HG03135 (cell line): ENCODE data around the gene DNALI1.
"Not testable (repeated sequence)": the region's sequence is repeated elsewhere in the genome, so short reads cannot be mapped to it uniquely, and the experiment has no call there.

ENCODE experiments used
- ATAC-seq: cut with Tn5 transposase; IDR thresholded peaks from one replicate; pipeline ENCODE4 v1.9.1; 2021; ENCODE audit warnings: mild to moderate bottlenecking, moderate library complexity; ENCODE audit not compliant: unreplicated experiment

The DNALI1 gene

GRCh38 chr1:37553927-37554808 is 2.6 kb upstream of the DNALI1 start, which contains the start of gene SNIP1:
Gene SNIP1 (minus strand): TSS chr1:37554293. CDS start chr1:37554229, 64 bp downstream.
- ATAC-seq = peak; percentile 81

- no peak for ATAC-seq
These were observed 662 bp downstream of the DNALI1 start for GRCh38 chr1:37557402-37557801.

- no peak for ATAC-seq
These were observed 1.7 kb downstream of the DNALI1 start for GRCh38 chr1:37558411-37558810.

DNA sequence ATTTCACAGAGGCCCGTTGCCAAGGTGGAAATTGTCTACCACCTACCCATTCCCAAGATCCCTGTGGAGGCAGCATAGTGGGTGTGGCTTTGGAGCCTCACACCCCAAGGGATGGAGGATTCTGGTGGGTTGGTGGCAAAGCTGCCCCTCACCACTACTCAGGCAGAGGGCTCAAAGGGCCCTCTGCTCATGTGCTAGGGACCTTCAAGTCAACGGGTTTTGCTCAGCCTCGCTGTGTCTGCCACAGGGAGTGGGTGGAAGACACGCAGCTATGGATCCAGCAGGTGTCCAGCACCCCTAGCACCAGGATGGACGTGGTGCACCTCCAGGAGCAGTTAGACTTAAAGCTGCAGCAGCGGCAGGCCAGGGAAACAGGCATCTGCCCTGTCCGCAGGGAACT is 2.3 kb downstream of the DNALI1 start:
- no peak for ATAC-seq

DNA sequence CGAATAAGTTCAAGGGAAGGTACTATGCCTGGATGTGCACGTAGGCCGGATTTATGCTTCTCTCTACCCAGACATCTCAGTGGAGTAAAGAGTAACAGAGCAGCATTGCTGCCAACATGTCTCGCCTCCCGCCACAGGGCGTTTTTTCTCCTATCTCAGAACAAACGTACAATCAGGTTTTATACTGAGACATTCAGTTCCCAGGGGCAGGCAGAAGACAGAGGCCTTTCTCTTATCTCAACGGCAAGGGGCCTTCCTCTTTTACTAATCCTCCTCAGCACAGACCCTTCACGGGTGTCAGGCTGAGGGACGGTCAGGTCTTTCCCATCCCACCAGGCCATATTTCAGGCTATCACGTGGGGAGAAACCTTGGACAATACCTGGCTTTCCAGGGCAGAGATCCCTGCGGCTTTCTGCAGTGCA is 3.2 kb downstream of the DNALI1 start:
- ATAC-seq = not testable (repeated sequence)

DNA sequence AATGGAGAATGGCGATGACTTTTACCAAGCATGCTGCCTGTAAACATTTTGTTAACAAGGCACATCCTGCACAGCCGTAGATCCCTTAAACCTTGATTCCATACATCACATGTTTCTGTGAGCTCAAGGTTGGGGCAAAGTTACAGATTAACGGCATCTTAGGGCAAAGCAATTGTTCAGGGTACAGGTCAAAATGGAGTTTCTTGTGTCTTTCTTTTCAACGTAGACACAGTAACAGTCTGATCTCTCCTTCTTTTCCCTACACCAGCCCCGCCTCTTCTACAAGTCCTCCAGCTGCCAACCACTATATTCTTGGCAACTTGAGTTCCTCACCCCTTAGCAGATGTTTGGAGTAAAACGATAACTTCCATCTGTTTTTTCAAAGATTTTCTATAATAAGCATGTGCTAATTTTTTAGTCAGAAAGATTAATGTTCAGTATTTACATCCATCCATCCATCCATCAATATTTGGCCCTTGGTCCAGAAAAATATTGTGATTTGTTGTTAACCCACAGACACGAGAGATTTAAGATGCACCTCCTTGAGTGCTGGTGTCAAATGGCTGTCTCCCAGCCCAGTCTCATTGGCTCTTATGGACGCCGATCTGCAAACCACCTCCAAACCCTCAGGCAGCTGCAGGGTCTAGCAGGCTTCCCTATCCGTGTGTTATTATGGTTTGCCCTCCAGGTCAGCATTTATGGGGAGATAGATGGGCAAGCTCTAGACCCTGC is 3.8 kb downstream of the DNALI1 start:
- no peak for ATAC-seq

GRCh38 chr1:37561133-37562132 is 4.7 kb downstream of the DNALI1 start:
- no peak for ATAC-seq

DNA sequence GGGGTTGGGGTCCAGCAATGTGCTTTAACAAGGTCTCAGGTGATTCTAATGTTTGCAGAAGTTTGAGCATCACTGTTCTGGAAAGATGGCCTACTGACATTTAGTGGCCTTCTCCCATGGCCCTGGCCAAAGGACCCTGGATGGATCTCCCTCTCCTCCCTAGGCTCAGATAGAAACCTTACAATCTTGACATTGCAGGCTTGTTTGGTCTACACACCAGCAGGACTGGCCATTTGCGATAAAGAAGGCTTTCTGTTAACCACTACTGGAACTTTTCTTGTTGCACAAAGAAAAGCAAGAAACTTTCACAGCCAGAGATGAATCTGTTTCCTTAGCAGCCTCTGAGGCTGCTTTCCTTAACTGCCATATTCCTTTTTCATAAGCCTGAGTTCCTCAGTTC is 6.2 kb downstream of the DNALI1 start:
- ATAC-seq = no peak

DNA sequence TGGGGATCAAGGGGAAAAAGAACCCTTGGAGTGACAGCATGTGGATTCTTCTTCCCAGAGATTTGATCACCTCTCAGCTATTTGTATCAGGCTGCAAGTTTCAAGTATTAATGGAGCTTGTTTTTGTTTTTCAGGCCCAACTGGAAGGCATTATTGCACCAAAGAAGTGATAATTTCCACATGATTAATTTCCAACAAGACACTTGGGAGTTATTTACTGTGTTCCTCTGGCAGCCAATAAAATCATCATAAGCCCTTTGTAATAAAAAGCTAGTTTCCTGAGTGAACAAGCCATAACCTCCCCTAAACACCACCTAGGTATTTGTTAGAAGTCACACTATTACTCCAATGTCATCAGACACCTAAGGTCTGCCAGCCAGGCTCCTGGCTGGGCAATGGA is 8.2 kb downstream of the DNALI1 start:
- ATAC-seq = no peak

DNA sequence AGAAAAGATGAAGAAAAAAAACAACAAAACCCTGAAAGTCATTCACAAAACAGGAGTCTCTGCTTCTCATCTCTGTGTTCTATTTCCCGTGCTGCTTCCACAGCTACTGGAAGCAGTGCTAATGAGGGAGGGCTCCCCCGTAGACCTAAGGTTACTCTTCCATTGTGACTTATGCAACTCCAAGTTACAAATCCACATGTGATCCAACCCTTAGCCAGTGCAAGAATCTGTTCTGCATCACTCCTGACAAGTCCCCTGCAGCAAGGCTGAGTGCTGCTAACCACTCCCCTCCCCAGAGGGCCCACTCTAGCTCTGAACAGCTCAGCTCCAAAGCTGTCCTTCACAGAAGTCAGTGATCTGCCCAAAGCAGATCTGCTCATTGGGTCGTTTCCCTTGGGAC is 10.3 kb downstream of the DNALI1 start:
- no peak for ATAC-seq

DNA sequence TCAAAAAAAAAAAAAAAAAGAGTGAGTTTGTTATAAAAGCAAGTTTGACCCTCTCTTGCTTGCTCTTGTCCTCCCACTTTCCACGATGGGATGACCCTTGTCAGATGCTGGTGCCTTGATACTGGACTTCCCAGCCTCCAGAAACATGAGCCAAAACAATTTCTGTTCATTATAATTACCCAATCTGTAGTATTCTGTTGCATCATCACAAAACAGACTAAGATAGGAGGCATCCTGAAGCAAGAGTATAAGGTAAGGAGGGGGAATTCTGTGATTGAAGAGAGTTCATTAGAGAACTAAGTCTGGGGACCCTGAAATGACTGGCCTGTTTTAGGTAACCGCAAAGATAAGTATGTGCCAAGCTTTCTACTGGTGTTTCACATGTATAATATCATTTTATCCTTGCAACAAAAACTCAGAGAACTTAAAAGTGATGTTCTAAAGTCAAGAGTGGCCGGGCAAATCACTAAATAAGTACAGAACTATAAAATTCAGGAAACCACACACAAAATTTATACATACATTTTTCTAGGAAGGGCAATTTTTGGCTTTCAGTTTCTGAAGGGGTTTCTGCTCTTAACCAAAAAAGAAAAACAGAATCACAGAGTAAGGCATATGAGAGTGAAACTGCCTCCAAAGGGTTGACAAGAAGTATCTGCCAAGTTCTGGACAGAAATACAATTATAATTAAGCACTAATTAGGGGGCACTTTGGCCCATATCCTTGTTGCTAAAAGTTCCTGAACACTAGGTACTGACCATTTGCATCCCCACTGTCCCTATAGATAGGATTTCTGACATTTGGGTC is 14.0 kb downstream of the DNALI1 start:
- ATAC-seq = no peak

DNA sequence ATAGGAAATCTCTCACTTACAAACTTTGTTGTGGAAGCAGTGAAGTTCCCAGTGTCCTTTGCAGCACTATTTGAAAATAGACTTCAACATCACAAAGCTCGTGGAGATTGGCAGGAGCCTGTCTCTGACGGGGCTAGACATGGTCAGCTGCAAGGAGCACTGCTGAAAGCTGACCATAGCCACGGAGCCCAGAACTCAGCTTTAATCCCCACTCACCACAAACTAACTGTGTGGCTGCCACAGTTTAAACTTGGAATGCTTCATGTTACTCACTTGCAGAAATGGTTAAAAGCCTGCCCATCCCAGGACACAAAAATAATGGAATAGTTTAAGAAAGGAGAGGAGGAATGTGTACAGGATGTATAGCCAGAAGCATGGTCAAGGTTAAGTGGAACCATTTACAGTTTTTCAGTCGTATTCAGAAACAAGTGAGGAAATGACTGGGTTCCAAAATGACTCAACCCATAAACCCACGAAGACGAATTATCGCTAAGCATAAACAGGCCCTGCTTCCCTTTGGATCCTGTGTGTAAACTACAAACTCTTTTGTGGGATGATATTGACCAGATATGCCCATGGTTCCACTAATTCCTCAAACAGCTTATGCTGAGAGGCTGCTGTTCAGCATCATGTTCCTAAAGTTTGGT is 18.2 kb downstream of the DNALI1 start:
- no peak for ATAC-seq

DNA sequence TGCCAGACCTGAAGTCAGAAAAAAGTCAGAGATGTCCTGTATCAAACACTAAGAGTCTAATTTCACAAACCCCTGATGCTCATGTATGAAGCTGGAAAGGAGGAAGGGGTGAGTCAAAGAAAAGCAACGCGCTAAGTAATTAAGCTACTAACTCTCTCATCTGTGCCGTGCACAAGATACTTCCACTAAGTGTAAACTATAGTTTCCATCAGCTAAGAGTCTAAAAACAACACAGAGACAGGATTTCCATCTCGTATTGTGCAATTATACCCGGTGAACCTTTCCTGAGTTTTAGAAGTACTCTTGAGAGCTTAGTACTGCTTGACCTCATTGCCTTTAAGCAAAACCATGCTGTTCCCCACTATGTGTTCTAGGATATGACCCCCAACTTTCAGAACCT is 19.0 kb downstream of the DNALI1 start:
- no peak for ATAC-seq

- not testable (repeated sequence) for ATAC-seq
These were observed 27.8 kb downstream of the DNALI1 start for GRCh38 chr1:37584544-37584943.

- no peak for ATAC-seq
These were observed 32.2 kb downstream of the DNALI1 start for GRCh38 chr1:37588939-37589338.

- no peak for ATAC-seq
These were observed 37.0 kb downstream of the DNALI1 start for GRCh38 chr1:37593726-37594125.

DNA sequence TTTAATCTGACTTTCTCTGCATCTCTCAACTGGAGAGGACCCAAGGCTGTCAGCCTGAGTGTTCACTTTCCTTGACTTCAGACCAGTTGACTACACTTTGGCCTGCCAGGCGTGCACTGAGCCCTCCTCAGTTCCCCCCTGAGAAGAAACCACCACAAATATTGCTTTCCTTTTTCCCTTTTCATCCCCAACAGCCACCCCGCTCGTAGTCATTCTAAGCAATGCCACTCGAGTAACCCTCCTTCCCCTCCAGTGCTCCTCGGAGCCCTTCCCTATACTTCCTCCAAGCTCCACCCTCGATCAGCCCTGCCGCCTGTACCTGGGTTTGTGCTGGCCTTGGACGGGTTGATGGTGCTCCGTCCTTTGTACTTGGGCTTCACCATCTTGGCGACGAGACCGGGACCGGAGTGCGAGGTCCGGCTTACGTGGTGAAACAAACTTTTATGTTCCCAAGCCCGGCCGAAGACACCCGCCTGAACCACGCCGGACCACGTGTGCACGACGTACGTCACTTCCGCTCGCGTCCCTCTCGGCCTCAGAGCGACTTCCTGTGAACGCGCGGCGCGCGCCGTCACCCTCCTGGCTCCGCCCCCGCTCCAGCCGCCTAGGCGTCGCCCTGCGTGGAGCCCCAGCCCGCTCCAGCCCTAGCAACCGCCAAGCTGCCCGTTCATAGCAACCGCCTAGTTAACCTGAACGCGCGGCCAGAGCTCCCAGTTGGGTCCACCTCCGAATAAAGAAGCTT is 38.9 kb downstream of the DNALI1 start, which contains the start of gene GNL2:
Gene GNL2 (minus strand): TSS at position 498 of the 742 bp plus-strand sequence. CDS start 115 bp downstream, at position 383.
- ATAC-seq = peak; percentile 93

GRCh38 chr1:37596182-37596667 is 39.5 kb downstream of the DNALI1 start:
- ATAC-seq = no peak
